Smooth muscle cell (in vitro differentiated cells): Measurements from ENCODE around the gene ANXA2. TPM values are rescaled to one million over a fixed set of nuclear protein-coding genes. Genes with fewer than 3 reads are reported as not detected.

Experiments used
- DNase-seq: peaks from one replicate; lab custom pipeline; 2025; ENCODE audit not compliant: unreplicated experiment; lab: John Stamatoyannopoulos, UW
- H2AFZ ChIP-seq: fragments of 200-600 bp; sonication (generic); 2 replicates; pipeline ENCODE4 v1.6.0; 2016; ENCODE audit warnings: antibody characterized with exemption, low read depth, mild to moderate bottlenecking
- H3F3A ChIP-seq: fragments of 200-600 bp; sonication (generic); 2 replicates; pipeline ENCODE4 v1.6.0; 2017; ENCODE audit warnings: antibody characterized with exemption, low read depth
- H3K27ac ChIP-seq: fragments of 200-600 bp; sonication (generic); 2 replicates; pipeline ENCODE4 v1.5.1; 2016; ENCODE audit warnings: low read depth, mild to moderate bottlenecking
- H3K27me3 ChIP-seq: fragments of 200-600 bp; sonication (generic); 2 replicates; pipeline ENCODE4 v1.6.1; 2016; ENCODE audit warnings: low read depth, mild to moderate bottlenecking
- H3K36me3 ChIP-seq: fragments of 200-600 bp; sonication (generic); 2 replicates; pipeline ENCODE4 v1.5.1; 2016; ENCODE audit warnings: low read depth
- H3K4me1 ChIP-seq: fragments of 200-600 bp; sonication (generic); 2 replicates; pipeline ENCODE4 v1.5.1; 2016; ENCODE audit warnings: low read depth
- H3K4me2 ChIP-seq: fragments of 200-600 bp; sonication (generic); 2 replicates; pipeline ENCODE4 v1.6.0; 2016; ENCODE audit warnings: mild to moderate bottlenecking
- H3K4me3 ChIP-seq: fragments of 200-600 bp; sonication (generic); 2 replicates; pipeline ENCODE4 v1.5.1; 2016; ENCODE audit warnings: mild to moderate bottlenecking
- H3K79me2 ChIP-seq: fragments of 200-600 bp; sonication (generic); 2 replicates; pipeline ENCODE4 v1.6.0; 2016; ENCODE audit warnings: low read depth, mild to moderate bottlenecking
- H3K9ac ChIP-seq: fragments of 200-600 bp; sonication (generic); 2 replicates; pipeline ENCODE4 v1.6.0; 2016; ENCODE audit warnings: low read depth
- H3K9me3 ChIP-seq: fragments of 200-600 bp; sonication (generic); replicated peaks from 2 replicates; pipeline ENCODE4 v1.5.1; 2016; ENCODE audit warnings: low read depth
- H4K20me1 ChIP-seq: fragments of 200-600 bp; sonication (generic); 2 replicates; pipeline ENCODE4 v1.6.0; 2016; ENCODE audit warnings: low read depth
- WGBS: methylation state at CpG from one replicate; pipeline ENCODE4 v1.1.7; 2016; ENCODE audit warnings: low lambda C conversion rate; 5-methylcytosine and 5-hydroxymethylcytosine counted together
- polyA plus RNA-seq: library from polyadenylated mRNA; unstranded; fragments of >200 nt; fragmentation: Nextera tagmentation; extraction: Ambion mirVana; gene quantifications from 2 replicates; pipeline ENCODE4 v1.2.1, GENCODE V29; 2016
- total RNA-seq: library from RNA; depleted of rRNA; stranded (reverse); fragments of >200 nt; gene quantifications from 2 replicates; pipeline ENCODE4 v1.2.3, GENCODE V29; 2014
- TF ChIP-seq, protein P1 (sequence below): fragments of 200-600 bp; sonication (generic); IDR thresholded peaks from 2 replicates; pipeline ENCODE4 v1.5.1; 2017; ENCODE audit warnings: borderline replicate concordance, mild to moderate bottlenecking, antibody characterized with exemption; ENCODE audit not compliant: insufficient read depth, poor library complexity, severe bottlenecking

The ANXA2 gene
- total and polyA plus RNA-seq, 2 experiments from 2014 or later: 2,477 to 2,665 TPM

DNA sequence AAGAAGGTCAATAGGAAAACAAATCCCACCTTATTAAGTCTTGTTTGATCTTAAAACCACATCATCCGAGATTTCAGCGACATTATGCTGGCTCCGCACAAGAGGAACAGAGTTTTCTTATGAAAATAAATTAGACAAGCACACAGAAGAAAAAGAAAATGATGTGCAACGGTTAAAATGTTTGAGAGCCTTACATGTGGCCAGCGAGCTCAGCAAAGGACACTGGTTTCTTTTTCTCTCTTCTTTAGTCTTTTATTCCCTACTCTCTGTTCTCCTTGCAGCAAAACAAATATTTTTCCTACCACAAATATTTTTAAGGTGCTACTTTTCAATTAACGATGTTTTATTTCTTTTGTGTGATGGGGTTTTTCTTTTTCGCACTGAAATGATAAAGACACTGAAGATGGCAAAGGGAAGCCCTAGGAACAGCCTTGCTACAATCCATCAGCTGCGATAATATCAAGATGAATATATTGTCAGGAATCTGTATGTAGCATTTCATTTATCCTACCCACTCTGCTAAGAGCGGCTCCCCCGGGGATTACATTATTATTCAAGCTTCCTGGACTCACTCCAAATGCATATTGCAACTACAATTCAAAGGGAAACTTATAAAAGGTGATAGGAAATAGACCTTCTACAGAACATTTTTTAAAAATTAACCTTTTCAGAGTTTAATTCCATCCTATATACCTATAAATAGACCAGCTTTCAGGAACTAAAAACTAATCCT, 72.9 kb downstream of the ANXA2 start:
- H3K79me2 ChIP-seq: no peaks in the 10 kb centered on the region
- H3K9me3 ChIP-seq: no peaks in the 10 kb centered on the region
- peaks cover 57% of the 10 kb centered on the region for H3K27me3 ChIP-seq
- no peak overlapping the region for H3K4me2 ChIP-seq
- H4K20me1 ChIP-seq: no peaks in the 10 kb centered on the region
- no peaks in the 10 kb centered on the region for H3K36me3 ChIP-seq
- H3K4me1 ChIP-seq: peaks cover 14% of the 10 kb centered on the region
- no peak overlapping the region for H2AFZ ChIP-seq
- H3K9ac ChIP-seq: no peak overlapping the region
- 79% methylated on average over 10 of the region's 10 CpGs for WGBS
- H3K27ac ChIP-seq: no peak overlapping the region
- TF ChIP-seq, protein P1, sequence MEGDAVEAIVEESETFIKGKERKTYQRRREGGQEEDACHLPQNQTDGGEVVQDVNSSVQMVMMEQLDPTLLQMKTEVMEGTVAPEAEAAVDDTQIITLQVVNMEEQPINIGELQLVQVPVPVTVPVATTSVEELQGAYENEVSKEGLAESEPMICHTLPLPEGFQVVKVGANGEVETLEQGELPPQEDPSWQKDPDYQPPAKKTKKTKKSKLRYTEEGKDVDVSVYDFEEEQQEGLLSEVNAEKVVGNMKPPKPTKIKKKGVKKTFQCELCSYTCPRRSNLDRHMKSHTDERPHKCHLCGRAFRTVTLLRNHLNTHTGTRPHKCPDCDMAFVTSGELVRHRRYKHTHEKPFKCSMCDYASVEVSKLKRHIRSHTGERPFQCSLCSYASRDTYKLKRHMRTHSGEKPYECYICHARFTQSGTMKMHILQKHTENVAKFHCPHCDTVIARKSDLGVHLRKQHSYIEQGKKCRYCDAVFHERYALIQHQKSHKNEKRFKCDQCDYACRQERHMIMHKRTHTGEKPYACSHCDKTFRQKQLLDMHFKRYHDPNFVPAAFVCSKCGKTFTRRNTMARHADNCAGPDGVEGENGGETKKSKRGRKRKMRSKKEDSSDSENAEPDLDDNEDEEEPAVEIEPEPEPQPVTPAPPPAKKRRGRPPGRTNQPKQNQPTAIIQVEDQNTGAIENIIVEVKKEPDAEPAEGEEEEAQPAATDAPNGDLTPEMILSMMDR: no peak
- DNase-seq: no peak
- H3F3A ChIP-seq: no peaks in the 10 kb centered on the region
- no peak overlapping the region for H3K4me3 ChIP-seq

- no peak for DNase-seq
- H3K4me3 ChIP-seq: no peak overlapping the region
- peaks cover 63% of the 10 kb centered on the region for H3K27me3 ChIP-seq
Measured at GRCh38 chr15:60323322-60323721, 74.5 kb downstream of the ANXA2 start.

DNA sequence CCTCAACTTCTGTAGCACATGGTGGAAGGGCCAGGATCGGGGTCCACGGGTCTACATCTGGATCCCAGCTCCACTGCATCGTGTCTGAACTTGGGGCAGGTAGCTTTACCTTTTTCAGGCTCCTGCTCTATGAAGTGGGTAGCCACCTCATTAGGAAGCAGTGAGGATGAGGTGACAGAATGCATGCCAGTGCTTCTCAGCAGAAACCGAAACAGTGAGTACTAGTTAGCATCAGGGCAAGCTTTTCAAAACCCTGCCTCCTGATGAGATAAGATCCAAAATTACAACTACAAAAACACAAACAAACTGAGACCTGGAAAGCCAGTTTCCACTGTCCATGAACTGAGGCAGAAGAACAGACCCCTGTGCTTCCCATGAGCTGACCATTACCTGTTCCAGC, 77.4 kb downstream of the ANXA2 start:
- 89% methylated on average over 4 of the region's 4 CpGs for WGBS
- no peak overlapping the region for H3K4me2 ChIP-seq

More at GRCh38 chr15:60323322-60323721, 74.5 kb downstream of the ANXA2 start:
- H3K27ac ChIP-seq: no peak overlapping the region
- H3K79me2 ChIP-seq: no peaks in the 10 kb centered on the region
- 88% methylated on average over 5 of the region's 5 CpGs for WGBS
- TF ChIP-seq, protein P1: no peak
- H3K9ac ChIP-seq: no peak overlapping the region
- no peaks in the 10 kb centered on the region for H3F3A ChIP-seq
- H3K4me1 ChIP-seq: peaks cover 18% of the 10 kb centered on the region
- no peak overlapping the region for H2AFZ ChIP-seq
- H3K36me3 ChIP-seq: no peaks in the 10 kb centered on the region
- H3K9me3 ChIP-seq: no peaks in the 10 kb centered on the region
- no peaks in the 10 kb centered on the region for H4K20me1 ChIP-seq
- no peak overlapping the region for H3K4me2 ChIP-seq

More for the DNA sequence above, 77.4 kb downstream of the ANXA2 start:
- H3K4me3 ChIP-seq: no peak overlapping the region
- no peaks in the 10 kb centered on the region for H3K79me2 ChIP-seq
- TF ChIP-seq, protein P1: no peak
- H4K20me1 ChIP-seq: no peaks in the 10 kb centered on the region
- H3K4me1 ChIP-seq: peaks cover 14% of the 10 kb centered on the region
- H2AFZ ChIP-seq: no peak overlapping the region
- DNase-seq: no peak
- H3K27me3 ChIP-seq: peaks cover 50% of the 10 kb centered on the region
- H3K27ac ChIP-seq: no peak overlapping the region
- H3K36me3 ChIP-seq: no peaks in the 10 kb centered on the region
- no peaks in the 10 kb centered on the region for H3F3A ChIP-seq
- no peaks in the 10 kb centered on the region for H3K9me3 ChIP-seq
- no peak overlapping the region for H3K9ac ChIP-seq
